Astrocyte of the spinal cord (primary cell): ENCODE measurements around the gene GDPD2.
"Not testable (repeated sequence)": the region's sequence is repeated elsewhere in the genome, so short reads cannot be mapped to it uniquely, and the experiment has no call there.

Experiments used
- DNase-seq: peaks from one replicate; pipeline ENCODE4 v3.0.0; 2011; ENCODE audit warnings: low read depth, low spot score
- H3K4me3 ChIP-seq: 2 replicates; pipeline ENCODE4 v1.5.1; 2011; ENCODE audit warnings: low read depth, mild to moderate bottlenecking, low read length, moderate library complexity
- CTCF ChIP-seq: IDR thresholded peaks from 2 replicates; pipeline ENCODE4 v1.5.1; 2012; ENCODE audit warnings: low read depth, mild to moderate bottlenecking, low read length, inconsistent platforms
- in situ Hi-C: cut with HindIII; loops from 2 replicates; pipeline ENCODE4 v1.10.0; 2017; ENCODE audit warnings: low sequenced_read_pairs

GDPD2 gene

GRCh38 chrX:70422851-70423341, at the start of gene GDPD2:
Gene GDPD2, plus strand, starts transcription at chrX:70423314. Its CDS starts 1,671 bp downstream, at chrX:70424985.
- peak; percentile 28 for TF ChIP-seq CTCF
- no peak within 1 kb of the TSS for H3K4me3 ChIP-seq
- DNase-seq, result peak; percentile 29
- in situ Hi-C loops, result no loop called here

- no peak overlapping the region for H3K4me3 ChIP-seq
- peak; percentile 33 for DNase-seq
- in situ Hi-C loops, result no loop called here
- no peak for TF ChIP-seq CTCF
These were observed 36.9 kb upstream of the GDPD2 start for GRCh38 chrX:70386235-70386634.

- in situ Hi-C loops, result no loop called here
- DNase-seq, result peak; percentile 11
These were observed 24.2 kb upstream of the GDPD2 start for GRCh38 chrX:70398899-70399298.

GRCh38 chrX:70400181-70400580, 22.9 kb upstream of the GDPD2 start:
- DNase-seq, in situ Hi-C loops, H3K4me3 ChIP-seq: not testable (repeated sequence)

More at GRCh38 chrX:70398899-70399298, 24.2 kb upstream of the GDPD2 start:
- no peak for TF ChIP-seq CTCF
- no peak overlapping the region for H3K4me3 ChIP-seq

- in situ Hi-C loops, result no loop called here
- DNase-seq, result no peak
- no peak for TF ChIP-seq CTCF
- H3K4me3 ChIP-seq, result no peak overlapping the region
These were observed 20.4 kb upstream of the GDPD2 start for GRCh38 chrX:70402721-70403120.

- no peak overlapping the region for H3K4me3 ChIP-seq
- TF ChIP-seq CTCF, result no peak
- in situ Hi-C loops, result no loop called here
- DNase-seq, result no peak
These were observed 18.1 kb upstream of the GDPD2 start for GRCh38 chrX:70405003-70405402.

- no peak overlapping the region for H3K4me3 ChIP-seq
- TF ChIP-seq CTCF, result no peak
- no peak for DNase-seq
- in situ Hi-C loops, result no loop called here
These were observed 12.2 kb upstream of the GDPD2 start for GRCh38 chrX:70410921-70411320.
